Natural killer cell (primary cell): ENCODE results near the gene MYPOP. TPM values are rescaled to one million over a fixed set of nuclear protein-coding genes. Genes with fewer than 3 reads are reported as not detected.

ENCODE experiments used
- ATAC-seq, 3 donors: fragments of 150-1000 bp in 2 of 3; fragments of 200-7000 bp in 1 of 3; cut with Tn5 transposase; 1 replicate in 1 of 3; 2 replicates in 2 of 3; pipeline ENCODE4 v1.10.0; 2021; ENCODE audit warnings: mild to moderate bottlenecking in 2 of 3, moderate library complexity in 2 of 3
- DNase-seq, 2 donors: peaks; one replicate each; pipeline versions ENCODE4 v3.0.0 to v3.0.0-alpha.2; 2013 to 2021; ENCODE audit warnings: mixed read lengths in 1 of 2
- H3K27ac ChIP-seq: one replicate; pipeline ENCODE4 v1.5.1; 2013; ENCODE audit warnings: mild to moderate bottlenecking, low read length
- H3K27me3 ChIP-seq: one replicate; pipeline ENCODE4 v1.6.1; 2013; ENCODE audit warnings: low read length; ENCODE audit not compliant: control insufficient read depth, insufficient read depth
- H3K36me3 ChIP-seq: one replicate; pipeline ENCODE4 v1.6.1; 2013; ENCODE audit warnings: low read length; ENCODE audit not compliant: control insufficient read depth, insufficient read depth
- H3K4me1 ChIP-seq: one replicate; pipeline ENCODE4 v1.6.1; 2013; ENCODE audit warnings: low read length; ENCODE audit not compliant: control insufficient read depth, insufficient read depth
- H3K4me3 ChIP-seq: one replicate; pipeline ENCODE4 v1.5.1; 2013; ENCODE audit warnings: low read length
- H3K9me3 ChIP-seq: one replicate; pipeline ENCODE4 v1.6.1; 2013; ENCODE audit warnings: low read length; ENCODE audit not compliant: control insufficient read depth, insufficient read depth
- H3K27ac Mint-ChIP-seq, 2 donors: one replicate each; pipeline ENCODE4 v1.8.0; 2022; ENCODE audit warnings: mild to moderate bottlenecking in 2 of 2, mixed read lengths in 2 of 2, moderate library complexity in 1 of 2
- H3K27me3 Mint-ChIP-seq, 2 donors: one replicate each; pipeline ENCODE4 v1.8.0; 2022; ENCODE audit warnings: low read depth in 2 of 2, mixed read lengths in 2 of 2
- H3K36me3 Mint-ChIP-seq: one replicate; pipeline ENCODE4 v1.8.0; 2022; ENCODE audit warnings: mixed read lengths
- H3K4me1 Mint-ChIP-seq, 2 donors: one replicate each; pipeline ENCODE4 v1.8.0; 2022; ENCODE audit warnings: mixed read lengths in 2 of 2
- H3K4me3 Mint-ChIP-seq: one replicate; pipeline ENCODE4 v1.8.0; 2022; ENCODE audit warnings: mild to moderate bottlenecking, moderate library complexity, mixed read lengths
- H3K9me3 Mint-ChIP-seq, 2 donors: one replicate each; pipeline ENCODE4 v1.8.0; 2022; ENCODE audit warnings: mixed read lengths in 2 of 2
- CTCF ChIP-seq: fragments of 200-600 bp; IDR thresholded peaks from one replicate; pipeline ENCODE4 v1.8.0; 2022; ENCODE audit warnings: antibody characterized with exemption
- WGBS: methylation state at CpG from one replicate; pipeline ENCODE4 v1.1.7; 2013; ENCODE audit warnings: missing lambda C conversion rate; ENCODE audit not compliant: insufficient coverage; 5-methylcytosine and 5-hydroxymethylcytosine counted together
- intact Hi-C: fragments of 100-400 bp; cut with micrococcal nuclease; formaldehyde crosslinking; loops from one replicate; pipeline ENCODE4 v1.14.2; 2022
- total RNA-seq, 4 donors: library from RNA; stranded (reverse); fragments of 120-200 nt in 1 of 4; gene quantifications; one replicate each; pipeline versions ENCODE4 v1.2.3 to v1.2.4, GENCODE V29; 2013 to 2022

MYPOP gene
- total RNA-seq, 3 donors from 2014 or later (not counting 1 experiment from before 2014, with no cell fraction given), result 7.0 to 8.4 (median 7.2) TPM

GRCh38 chr19:45890877-45891276, 11.5 kb downstream of the MYPOP start:
- H3K36me3 Mint-ChIP-seq, result no peaks in the 10 kb centered on the region
- H3K4me1 ChIP-seq, result peaks cover 12% of the 10 kb centered on the region
- no peaks in the 10 kb centered on the region for H3K27me3 Mint-ChIP-seq
- no peak for DNase-seq
- intact Hi-C loops, result no loop called here
- no peak for TF ChIP-seq CTCF
- no peak overlapping the region for H3K4me3 ChIP-seq
- peaks cover 5% of the 10 kb centered on the region for H3K36me3 ChIP-seq
- H3K4me3 Mint-ChIP-seq, result no peak overlapping the region
- no peaks in the 10 kb centered on the region for H3K27me3 ChIP-seq
- H3K4me1 Mint-ChIP-seq, result peaks cover 15% of the 10 kb centered on the region in 2 donors
- H3K9me3 Mint-ChIP-seq, result no peaks in the 10 kb centered on the region
- no peak for ATAC-seq
- no peak overlapping the region for H3K27ac Mint-ChIP-seq
- no peak overlapping the region for H3K27ac ChIP-seq
- H3K9me3 ChIP-seq, result no peaks in the 10 kb centered on the region
- 92% methylated on average over 16 of the region's 17 CpGs for WGBS

GRCh38 chr19:45889210-45889885, 13.1 kb downstream of the MYPOP start:
- H3K4me3 ChIP-seq, result no peak overlapping the region
- DNase-seq (no peak), ATAC-seq (no peak)
- Mint-ChIP-seq H3K27me3 (no peaks in the 10 kb centered on the region), H3K4me1 (peaks cover 11 to 22% of the 10 kb centered on the region in 2 donors), H3K36me3 (no peaks in the 10 kb centered on the region), H3K9me3 (no peaks in the 10 kb centered on the region), H3K27ac (peak overlapping the region in 1 of 2 donors; percentile 51), H3K4me3 (no peak overlapping the region)
- H3K9me3 ChIP-seq, result no peaks in the 10 kb centered on the region
- TF ChIP-seq CTCF, result no peak
- 86% methylated on average over 6 of the region's 6 CpGs for WGBS
- intact Hi-C loops, result no loop called here
- H3K36me3 ChIP-seq, result no peaks in the 10 kb centered on the region
- H3K27ac ChIP-seq, result no peak overlapping the region
- H3K4me1 ChIP-seq, result peaks cover 19% of the 10 kb centered on the region
- no peaks in the 10 kb centered on the region for H3K27me3 ChIP-seq

GRCh38 chr19:45887200-45887710, 15.2 kb downstream of the MYPOP start:
- H3K27ac ChIP-seq, result peak overlapping the region; percentile 86
- Mint-ChIP-seq H3K27ac (peak overlapping the region; percentile 96 to 97), H3K27me3 (no peaks in the 10 kb centered on the region), H3K4me1 (peaks cover 17 to 32% of the 10 kb centered on the region in 2 donors), H3K36me3 (no peaks in the 10 kb centered on the region), H3K9me3 (no peaks in the 10 kb centered on the region), H3K4me3 (peak overlapping the region; percentile 98)
- H3K4me3 ChIP-seq, result peak overlapping the region; percentile 72
- no peaks in the 10 kb centered on the region for H3K36me3 ChIP-seq
- TF ChIP-seq CTCF, result no peak
- peaks cover 37% of the 10 kb centered on the region for H3K4me1 ChIP-seq
- no peak for ATAC-seq
- no peaks in the 10 kb centered on the region for H3K9me3 ChIP-seq
- intact Hi-C loops, result no loop called here
- no peaks in the 10 kb centered on the region for H3K27me3 ChIP-seq
- WGBS, result 75% methylated on average over 10 of the region's 10 CpGs
- no peak for DNase-seq
